Measurements from ENCODE around the gene CDH4.

CDH4 gene

DNA sequence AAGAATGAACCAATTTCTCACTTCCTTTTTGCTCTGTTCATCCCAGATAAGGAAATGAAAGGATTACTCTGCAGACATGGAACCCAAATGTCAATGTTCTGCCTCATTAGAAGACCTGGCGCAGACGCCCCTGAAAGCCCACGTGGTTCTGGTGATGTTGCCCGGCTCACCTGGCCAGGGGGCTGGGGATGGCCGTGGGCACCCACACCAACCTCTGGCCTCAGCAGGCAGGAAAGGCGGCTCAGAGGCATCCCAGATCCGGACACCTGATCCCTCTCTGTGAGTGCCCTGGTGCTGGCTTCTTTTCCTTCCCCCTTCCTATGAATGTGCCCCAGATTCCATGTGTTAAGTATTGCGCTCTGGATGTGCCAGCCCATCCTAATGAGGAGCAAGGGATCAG lies 33.6 kb downstream of the CDH4 start:
- DNase-seq: no peak

DNA sequence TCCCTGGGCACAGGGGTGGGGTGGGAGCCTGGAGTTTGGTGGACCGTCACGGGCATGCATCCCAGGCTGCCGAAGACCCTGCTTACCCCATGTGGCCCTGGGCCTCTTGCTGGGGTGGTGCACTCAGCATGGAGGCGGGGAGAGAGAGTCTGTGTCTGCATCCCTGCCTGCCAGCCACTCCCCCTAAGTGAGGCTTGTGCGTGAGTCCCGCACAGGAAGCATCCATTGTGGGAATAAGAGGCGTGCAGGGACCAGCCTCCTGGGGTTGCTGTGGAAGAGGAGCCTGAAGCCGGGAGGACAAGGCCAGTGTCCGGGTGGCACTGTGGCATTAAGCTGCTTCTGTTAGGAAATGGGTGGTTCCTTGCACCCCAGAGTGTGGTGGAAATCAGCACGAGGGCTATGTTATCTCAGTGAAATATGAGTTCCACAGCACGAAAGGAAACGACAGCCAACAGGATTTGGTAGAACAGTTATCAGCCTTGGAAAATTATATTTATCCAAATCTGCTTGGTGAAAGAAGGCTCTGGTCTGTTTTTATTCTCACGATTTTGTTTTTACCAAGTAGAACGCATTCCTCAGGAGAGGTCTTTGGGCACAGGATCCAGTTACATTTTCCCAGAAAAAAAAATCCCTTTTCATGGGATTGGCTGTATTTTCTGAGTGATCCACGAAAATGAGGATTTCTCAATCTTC lies 35.7 kb downstream of the CDH4 start:
- DNase-seq: no peak

GRCh38 chr20:61288331-61288784 lies 36.3 kb downstream of the CDH4 start:
- no peak for DNase-seq

GRCh38 chr20:61289166-61289565 lies 37.1 kb downstream of the CDH4 start:
- no peak for DNase-seq

DNA sequence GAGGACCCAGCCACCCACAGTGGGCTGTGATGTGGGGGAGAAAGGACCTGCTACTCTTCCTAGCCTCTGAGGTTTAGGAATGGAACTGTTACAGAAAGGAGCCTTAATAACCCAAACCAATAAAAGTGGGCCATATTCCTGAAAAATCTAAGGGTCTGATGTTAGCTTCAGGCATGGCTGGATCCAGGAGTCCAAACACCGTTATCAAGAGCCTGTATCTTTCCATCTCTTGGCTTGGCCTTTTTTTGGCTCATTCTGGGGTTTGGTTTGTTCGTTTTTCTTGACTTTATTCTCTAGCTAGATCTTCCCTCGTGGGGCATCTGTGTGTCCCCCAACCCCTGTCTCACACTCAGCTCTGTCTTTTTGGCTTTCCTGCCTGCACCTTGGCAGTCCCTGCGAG lies 38.7 kb downstream of the CDH4 start:
- no peak for DNase-seq

- DNase-seq: no peak
Measured at GRCh38 chr20:61291166-61291829, 39.2 kb downstream of the CDH4 start.

DNA sequence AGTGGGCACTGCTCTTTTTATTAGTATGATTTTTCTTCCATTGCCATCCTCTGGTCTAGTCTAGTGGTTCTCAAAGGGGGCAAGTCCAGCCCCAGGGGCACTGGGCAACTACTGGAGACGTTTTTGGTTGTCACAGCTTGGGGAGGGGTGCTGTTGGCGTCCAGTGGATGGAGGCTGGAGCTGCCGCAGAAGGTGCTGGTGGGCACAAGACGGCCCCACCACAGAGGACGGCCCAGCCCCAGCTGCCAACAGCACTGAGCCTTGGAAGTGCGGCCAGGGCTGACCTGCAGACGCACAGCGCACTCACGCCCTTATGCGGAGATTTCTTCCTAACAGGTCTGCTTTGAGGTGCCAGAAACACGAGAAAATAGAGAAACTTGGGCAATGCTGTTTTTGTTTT lies 40.3 kb downstream of the CDH4 start:
- DNase-seq: no peak

DNA sequence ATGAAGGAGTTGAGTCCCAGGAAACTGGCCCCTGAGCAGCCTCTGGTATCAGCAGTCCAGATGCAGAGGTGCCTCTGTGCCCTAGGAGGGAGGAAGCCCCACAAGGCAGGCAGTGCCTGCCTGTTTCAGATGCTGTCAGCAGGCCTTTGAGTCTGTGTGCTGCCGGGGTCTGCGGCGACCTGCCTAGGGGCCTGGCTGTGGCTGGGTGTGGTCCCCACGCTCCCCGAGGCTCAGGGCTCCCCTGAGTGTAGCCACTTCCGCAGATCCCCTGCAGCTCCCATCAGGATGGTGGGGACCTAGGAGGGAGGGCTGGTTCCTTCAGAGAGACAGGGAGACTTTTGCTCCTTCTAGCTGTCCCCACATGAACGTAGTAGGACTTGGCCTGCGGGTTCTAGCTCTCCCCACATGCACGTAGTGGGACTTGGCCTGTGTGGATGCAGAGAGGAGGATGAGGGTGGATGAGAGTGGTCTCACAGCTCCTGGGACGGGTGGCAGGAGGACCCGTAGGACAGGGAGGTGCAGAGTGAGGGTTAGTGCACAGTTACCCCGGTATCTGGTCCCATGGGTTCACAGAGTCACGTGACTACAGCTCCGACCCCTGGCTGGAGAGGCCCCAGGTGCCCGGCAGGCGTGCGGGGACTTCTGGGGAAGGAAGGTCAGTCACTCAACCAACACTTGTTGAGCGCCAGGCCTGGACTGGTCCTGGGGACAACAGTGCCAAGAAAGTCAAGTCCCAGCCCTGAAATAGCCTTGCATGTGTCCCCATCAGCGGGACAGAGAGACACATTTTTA lies 41.0 kb downstream of the CDH4 start:
- DNase-seq: no peak

DNA sequence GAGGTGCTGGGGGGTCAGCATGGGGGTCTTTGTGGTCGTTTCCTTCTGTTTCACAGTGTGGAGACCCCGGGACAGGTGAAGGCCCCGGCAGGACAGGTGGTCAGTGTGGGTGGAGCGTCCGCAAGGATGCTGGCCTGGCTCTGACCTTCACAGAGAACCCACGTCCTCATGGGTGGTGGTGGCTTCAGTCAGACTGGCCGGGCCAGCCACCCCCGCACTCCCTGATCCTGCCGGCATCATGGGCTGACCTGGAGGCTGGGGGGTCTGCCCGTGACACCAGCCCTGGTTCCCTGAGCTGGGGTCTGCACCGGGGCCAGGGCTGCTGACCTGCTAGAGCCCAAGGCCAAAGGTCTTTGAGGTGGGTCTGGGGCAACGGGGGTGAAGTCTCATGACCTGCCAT lies 41.9 kb downstream of the CDH4 start:
- no peak for DNase-seq

DNA sequence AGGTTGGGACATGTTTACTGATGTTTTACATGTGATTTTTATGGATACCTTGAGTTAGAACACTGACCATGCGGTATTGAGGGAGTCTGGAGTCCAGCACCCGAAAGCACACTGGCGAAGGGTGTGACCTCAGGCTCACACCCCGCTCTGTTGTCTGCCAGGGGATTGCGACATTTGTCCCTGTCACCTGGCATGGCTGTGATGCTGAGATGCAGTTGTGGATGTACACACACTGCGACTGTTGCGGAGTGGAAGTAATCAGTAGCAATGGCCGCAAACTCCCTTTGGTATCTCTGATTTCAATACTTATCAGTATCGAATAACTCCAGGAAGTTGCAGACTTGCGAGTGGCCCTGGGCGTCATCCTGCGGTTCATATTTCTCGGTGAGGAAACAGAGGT lies 43.2 kb downstream of the CDH4 start:
- no peak for DNase-seq

- no peak for DNase-seq
Measured at GRCh38 chr20:61295682-61296628, 43.9 kb downstream of the CDH4 start.

GRCh38 chr20:61296629-61297019 lies 44.6 kb downstream of the CDH4 start:
- DNase-seq: no peak

GRCh38 chr20:61297491-61297890 lies 45.4 kb downstream of the CDH4 start:
- no peak for DNase-seq

DNA sequence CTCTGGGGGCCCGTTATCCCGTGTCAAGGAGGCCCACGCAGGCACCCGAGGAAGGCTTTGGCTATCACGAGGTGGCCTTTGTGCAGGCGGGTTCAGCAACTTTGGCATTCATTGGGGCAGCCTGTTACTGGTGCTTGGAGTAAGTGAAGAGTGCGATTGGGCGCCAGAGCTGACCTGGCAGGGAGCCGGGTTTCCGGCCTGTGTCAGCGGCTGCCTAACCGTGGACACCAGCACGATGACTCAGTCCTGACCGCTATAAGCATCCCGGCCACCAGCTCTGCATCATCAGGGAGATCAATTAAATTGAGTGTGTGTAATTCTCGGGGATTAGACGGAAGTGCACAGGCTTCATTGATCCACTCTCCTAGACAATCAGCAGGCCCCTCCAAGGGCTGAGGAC lies 45.9 kb downstream of the CDH4 start:
- no peak for DNase-seq

DNA sequence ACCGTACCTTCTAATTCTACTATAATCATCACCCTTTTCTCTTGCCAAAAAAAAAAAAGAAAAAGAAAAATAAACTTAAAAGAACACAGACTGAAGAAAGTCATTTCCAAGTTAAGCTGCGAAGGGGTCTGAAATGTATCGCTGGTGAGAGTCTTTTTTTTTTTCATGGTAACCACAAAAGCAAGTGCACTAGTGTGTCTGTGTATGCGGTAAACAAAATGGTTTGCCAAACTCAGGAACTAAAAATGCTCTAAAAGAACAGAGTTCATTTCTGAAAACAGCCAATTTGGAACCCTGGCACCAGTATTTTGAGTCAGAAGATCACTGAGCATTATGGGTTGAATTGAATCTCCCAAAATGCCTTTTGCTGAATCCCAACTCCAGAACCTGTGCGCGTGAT lies 46.6 kb downstream of the CDH4 start:
- no peak for DNase-seq

DNA sequence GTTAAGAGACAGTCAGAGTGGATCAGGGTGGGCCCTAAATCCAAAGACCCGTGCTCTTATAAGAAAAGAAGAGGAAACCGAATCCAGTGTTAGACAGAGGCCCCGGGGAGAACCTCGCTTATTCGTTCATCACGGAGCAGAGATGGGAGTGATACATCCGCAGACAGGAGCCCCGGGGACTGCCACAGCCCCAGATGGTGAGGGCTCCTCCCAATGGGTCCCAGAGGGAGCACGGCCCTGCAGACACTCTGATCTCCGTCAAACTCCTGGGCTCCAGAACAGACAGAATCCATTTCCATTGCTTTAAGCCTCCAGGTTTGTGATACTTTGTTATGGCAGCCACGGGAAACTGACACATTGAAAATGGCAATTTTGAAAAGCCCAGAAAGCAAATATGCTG lies 47.0 kb downstream of the CDH4 start:
- no peak for DNase-seq

GRCh38 chr20:61299618-61300017 lies 47.6 kb downstream of the CDH4 start:
- DNase-seq: no peak

GRCh38 chr20:61300293-61300692 lies 48.2 kb downstream of the CDH4 start:
- no peak for DNase-seq

- no peak for DNase-seq
Measured at GRCh38 chr20:61300709-61301108, 48.6 kb downstream of the CDH4 start.

- DNase-seq: no peak
Measured at GRCh38 chr20:61301711-61302525, 49.9 kb downstream of the CDH4 start.

DNA sequence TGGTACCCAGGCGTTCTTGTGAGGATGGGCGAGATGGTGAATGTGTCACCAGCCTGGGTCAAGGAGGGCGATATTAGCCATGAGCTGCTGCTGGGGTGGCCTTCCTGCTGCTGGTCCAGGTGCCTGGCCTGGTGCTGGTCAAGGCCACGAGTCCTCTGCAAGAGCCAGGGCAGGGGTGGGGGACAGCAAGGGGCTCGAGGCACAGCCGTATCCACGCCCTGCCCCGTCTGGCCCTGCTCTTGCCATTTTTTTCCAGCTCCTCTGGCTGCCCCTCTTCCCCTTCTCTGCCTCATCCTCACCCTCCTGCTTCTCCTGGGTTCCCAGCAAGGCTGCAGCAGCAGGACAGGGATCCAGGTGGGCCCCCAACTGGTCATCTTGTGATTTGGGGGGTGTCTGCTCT lies 51.2 kb downstream of the CDH4 start:
- no peak for DNase-seq

DNA sequence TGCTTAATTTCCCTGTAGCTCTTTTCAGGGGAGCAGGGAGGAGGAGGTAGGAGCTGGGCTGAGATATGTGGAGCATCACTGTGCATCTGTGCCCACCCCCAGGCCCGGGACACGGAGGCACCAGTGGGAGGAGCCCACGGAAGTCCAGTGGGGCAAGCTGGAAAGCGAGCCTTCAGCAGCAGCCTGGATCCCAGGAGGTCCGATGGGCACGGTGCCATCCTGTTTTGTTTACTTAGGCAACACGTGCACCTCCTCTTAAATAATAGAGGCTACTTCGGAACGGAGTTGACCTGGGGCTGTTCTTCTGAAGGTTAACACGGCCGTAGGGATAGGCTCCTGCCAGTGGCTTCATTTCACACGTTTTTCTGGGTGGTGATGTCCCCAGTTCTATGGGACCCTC lies 51.6 kb downstream of the CDH4 start:
- no peak for DNase-seq
